GM18868 (cell line): ENCODE results near the gene DPAGT1.
A peak's percentile ranks its signal among the peaks of the same experiment; 100 is the strongest.
"Not testable (repeated sequence)": the region's sequence is repeated elsewhere in the genome, so short reads cannot be mapped to it uniquely, and the experiment has no call there.

ENCODE experiments used
- ATAC-seq: cut with Tn5 transposase; IDR thresholded peaks from one replicate; pipeline ENCODE4 v1.9.1; 2021; ENCODE audit warnings: mild to moderate bottlenecking, moderate library complexity; ENCODE audit not compliant: unreplicated experiment

DPAGT1 gene

GRCh38 chr11:119101759-119102423 lies at the start of gene DPAGT1:
Gene DPAGT1 (minus strand): TSS chr11:119101853. CDS start chr11:119101655, 198 bp downstream.
- peak; percentile 79 for ATAC-seq

- no peak for ATAC-seq
These were observed 48.2 kb upstream of the DPAGT1 start for GRCh38 chr11:119149786-119150275.

GRCh38 chr11:119149018-119149785 lies 47.5 kb upstream of the DPAGT1 start, which contains the start of gene ABCG4:
Gene ABCG4 (plus strand): TSS chr11:119149052. CDS start chr11:119149966, 914 bp downstream.
- ATAC-seq, result no peak

GRCh38 chr11:119148720-119149017 lies 47.0 kb upstream of the DPAGT1 start:
- ATAC-seq, result no peak

- ATAC-seq, result no peak
These were observed 46.1 kb upstream of the DPAGT1 start for GRCh38 chr11:119147604-119148333.

- no peak for ATAC-seq
These were observed 43.9 kb upstream of the DPAGT1 start for GRCh38 chr11:119145551-119145950.

GRCh38 chr11:119144825-119145486 lies 43.3 kb upstream of the DPAGT1 start:
- no peak for ATAC-seq

- ATAC-seq, result not testable (repeated sequence)
These were observed 37.6 kb upstream of the DPAGT1 start for GRCh38 chr11:119139276-119139675.

GRCh38 chr11:119134389-119134978 lies 32.8 kb upstream of the DPAGT1 start:
- no peak for ATAC-seq

- no peak for ATAC-seq
These were observed 29.0 kb upstream of the DPAGT1 start for GRCh38 chr11:119130662-119131061.

GRCh38 chr11:119126675-119127268 lies 25.1 kb upstream of the DPAGT1 start:
- no peak for ATAC-seq

GRCh38 chr11:119125821-119126220 lies 24.2 kb upstream of the DPAGT1 start:
- ATAC-seq, result no peak

- no peak for ATAC-seq
These were observed 20.1 kb upstream of the DPAGT1 start for GRCh38 chr11:119121811-119122124.

GRCh38 chr11:119121008-119121810 lies 19.6 kb upstream of the DPAGT1 start, which contains the start of gene HINFP:
Gene HINFP (plus strand): TSS chr11:119121580. CDS start chr11:119126945, 5,365 bp downstream.
- ATAC-seq, result peak; percentile 95

GRCh38 chr11:119120639-119121007 lies 19.0 kb upstream of the DPAGT1 start:
- ATAC-seq, result no peak

GRCh38 chr11:119118946-119119345 lies 17.3 kb upstream of the DPAGT1 start:
- ATAC-seq, result no peak

GRCh38 chr11:119118227-119118626 lies 16.6 kb upstream of the DPAGT1 start:
- ATAC-seq, result no peak

GRCh38 chr11:119117004-119117706 lies 15.5 kb upstream of the DPAGT1 start:
- ATAC-seq, result no peak

- no peak for ATAC-seq
These were observed 14.9 kb upstream of the DPAGT1 start for GRCh38 chr11:119116601-119117000.
